AG09319 (cell line): ENCODE data around the gene GPR12.

ENCODE experiments used
- DNase-seq: peaks from one replicate; pipeline ENCODE4 v3.0.0-alpha.2; 2010; ENCODE audit warnings: low read depth; ENCODE audit errors: extremely low read depth
- TF ChIP-seq, protein P1 (sequence below): IDR thresholded peaks from 2 replicates; pipeline ENCODE4 v1.5.1; 2011; ENCODE audit warnings: low read depth, mild to moderate bottlenecking, inconsistent platforms, low read length, moderate library complexity

GPR12 gene

DNA sequence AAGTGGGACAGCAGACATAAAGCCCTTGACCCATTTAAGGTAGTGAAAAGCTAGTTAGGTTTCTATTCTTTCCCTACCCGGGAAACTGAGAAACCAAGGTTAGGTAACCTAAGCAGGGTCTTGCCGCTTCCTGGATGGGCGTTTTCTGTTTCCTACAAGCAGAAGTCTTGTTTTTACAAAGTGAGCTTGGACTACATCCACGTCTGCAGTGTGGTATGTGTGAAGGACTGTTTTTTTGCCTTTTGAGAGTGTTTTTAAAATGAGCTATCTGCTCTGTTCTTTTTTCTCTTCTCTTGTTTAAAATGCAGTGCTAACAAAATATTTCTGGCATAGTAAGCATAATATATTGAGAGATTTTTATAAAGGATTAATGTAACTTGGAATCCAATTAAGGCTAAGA is 49.4 kb downstream of the GPR12 start:
- DNase-seq = no peak
- TF ChIP-seq, protein P1, sequence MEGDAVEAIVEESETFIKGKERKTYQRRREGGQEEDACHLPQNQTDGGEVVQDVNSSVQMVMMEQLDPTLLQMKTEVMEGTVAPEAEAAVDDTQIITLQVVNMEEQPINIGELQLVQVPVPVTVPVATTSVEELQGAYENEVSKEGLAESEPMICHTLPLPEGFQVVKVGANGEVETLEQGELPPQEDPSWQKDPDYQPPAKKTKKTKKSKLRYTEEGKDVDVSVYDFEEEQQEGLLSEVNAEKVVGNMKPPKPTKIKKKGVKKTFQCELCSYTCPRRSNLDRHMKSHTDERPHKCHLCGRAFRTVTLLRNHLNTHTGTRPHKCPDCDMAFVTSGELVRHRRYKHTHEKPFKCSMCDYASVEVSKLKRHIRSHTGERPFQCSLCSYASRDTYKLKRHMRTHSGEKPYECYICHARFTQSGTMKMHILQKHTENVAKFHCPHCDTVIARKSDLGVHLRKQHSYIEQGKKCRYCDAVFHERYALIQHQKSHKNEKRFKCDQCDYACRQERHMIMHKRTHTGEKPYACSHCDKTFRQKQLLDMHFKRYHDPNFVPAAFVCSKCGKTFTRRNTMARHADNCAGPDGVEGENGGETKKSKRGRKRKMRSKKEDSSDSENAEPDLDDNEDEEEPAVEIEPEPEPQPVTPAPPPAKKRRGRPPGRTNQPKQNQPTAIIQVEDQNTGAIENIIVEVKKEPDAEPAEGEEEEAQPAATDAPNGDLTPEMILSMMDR = no peak

DNA sequence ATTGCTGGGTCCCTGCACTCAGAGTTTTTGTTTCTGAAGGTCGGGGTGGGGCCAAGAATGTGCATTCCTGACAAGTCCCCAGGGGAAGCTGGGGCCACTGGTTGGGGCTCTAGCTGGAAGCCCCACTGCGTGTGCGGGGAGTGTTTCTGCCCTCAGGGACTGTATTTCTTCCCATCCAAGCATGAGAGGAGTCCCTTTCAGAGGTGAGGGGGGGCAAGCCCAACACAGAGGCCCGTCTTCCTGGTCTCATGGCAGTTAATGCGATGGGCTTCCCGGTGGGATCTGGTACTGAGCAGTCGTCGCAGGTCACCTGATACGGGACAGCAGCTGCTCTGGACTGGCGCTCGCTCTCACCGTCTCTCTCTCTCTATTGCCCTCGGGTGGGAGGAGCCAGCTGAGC is 50.4 kb downstream of the GPR12 start:
- TF ChIP-seq, protein P1 = no peak
- no peak for DNase-seq

DNA sequence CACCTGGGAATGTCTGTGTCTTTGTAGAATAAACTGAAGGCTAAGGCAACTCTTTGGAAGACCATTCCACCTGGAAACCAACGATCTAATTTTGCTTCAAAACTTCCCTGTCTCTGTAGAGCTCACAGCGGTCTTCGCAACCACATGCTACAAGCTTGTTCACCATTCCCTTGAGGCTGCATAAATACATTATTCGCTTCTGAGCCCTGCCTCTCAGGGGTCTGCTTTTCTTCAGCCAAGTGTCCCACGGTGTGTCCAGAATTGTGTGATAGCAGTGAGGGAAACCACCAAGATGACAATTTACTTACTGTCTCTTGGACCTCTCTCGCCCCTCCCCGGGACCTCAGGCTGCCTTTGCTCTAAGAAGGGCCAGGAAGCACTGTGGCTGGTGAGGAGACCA is 51.1 kb downstream of the GPR12 start:
- TF ChIP-seq, protein P1 = no peak
- no peak for DNase-seq

DNA sequence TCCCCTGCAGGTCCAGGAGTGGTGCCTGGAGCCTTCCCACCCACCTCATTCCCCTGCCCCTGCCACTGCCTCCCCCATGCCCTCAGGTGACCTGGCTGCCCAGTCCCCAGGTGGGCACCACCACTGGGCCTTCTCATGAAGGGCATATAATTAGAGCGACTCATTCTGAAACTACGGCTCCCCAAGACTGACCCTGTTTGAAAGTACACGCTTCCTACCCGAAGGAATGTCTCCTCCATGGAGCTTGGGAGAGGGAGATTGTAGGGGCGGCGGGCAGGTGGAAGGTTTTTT is 52.6 kb downstream of the GPR12 start:
- TF ChIP-seq, protein P1 = no peak
- DNase-seq = no peak

DNA sequence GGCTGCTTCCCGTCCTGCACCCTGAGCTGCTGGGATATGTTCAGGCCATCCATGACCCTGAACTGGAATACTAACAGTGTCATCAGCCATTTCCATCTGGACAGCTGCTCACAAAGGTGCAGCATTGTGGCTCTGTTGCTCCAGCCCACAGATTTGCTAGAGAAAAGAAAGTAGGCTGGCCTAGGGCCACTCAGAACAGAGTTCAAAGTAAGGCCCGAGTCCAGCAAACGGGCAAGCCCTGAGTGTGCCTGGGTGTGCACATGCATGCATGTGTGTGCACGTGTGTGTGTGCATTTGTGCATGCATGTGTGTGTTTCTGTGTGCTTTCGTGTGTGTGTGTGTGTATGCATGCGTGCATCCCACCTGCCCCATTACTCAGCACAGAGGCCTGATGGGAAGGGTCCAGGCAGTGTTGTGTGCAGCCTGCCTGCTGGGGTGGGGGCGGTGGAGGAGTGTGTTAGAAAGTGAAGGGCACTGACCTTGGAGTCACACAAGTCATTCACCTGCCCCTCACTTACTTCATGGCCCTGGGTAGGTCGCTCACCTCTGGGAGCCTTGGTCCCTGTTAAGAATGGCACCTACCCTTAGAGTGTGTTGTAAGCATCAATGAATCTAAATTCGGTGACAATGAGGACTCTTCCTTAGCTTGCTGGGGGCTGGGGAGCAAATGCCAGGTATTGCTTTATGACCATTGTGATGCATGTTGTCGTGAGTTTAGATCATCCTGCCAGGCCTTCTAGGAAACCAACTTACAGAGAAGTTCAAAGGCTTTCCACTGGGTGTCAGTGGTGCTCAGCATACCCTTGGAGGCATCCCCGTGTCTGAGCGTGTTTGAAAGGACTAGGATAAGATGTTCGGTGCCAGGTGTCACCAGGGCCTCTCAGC is 53.2 kb downstream of the GPR12 start:
- DNase-seq = no peak

DNA sequence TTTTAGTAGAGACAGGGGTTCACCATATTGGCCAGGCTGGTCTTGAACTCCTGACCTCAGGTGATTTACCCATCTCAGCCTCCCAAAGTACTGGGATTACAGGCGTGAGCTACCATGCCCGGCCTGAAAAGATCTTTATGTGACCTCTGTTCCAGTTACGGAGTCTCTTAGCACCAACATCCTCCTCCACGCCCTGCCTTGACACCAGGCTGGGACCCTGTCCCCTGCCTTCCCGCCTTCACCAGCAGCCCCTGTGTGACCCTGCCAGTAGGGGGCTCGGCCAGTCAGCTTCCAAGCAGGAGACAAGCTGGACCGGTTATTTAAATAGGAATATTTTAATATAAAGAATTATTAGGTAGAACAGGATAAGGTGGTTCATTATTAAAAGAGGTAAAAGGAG is 54.2 kb downstream of the GPR12 start:
- DNase-seq = no peak
- TF ChIP-seq, protein P1 = no peak

More for the DNA sequence above, 53.2 kb downstream of the GPR12 start:
- TF ChIP-seq, protein P1 = peak; percentile 60

DNA sequence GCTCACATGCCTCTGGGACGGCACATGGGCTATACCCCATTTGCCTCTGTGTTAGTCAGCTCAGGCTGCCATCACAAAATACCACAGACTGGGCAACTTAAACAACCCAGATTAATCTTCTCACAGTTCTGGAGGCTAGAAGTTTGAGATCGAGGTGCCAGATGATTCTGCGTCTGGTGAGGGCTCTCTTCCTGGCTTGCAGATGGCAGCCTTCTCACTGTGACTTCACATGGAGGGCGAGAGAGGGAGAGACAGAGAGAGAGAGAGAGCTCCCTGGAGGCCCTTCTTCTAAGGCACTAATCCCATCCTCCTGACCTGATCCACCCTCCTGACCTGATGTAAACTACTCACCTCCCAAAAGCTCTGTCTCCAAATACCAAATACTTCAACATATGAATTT is 55.0 kb downstream of the GPR12 start:
- TF ChIP-seq, protein P1 = no peak
- DNase-seq = no peak
